ENCODE data around the gene RFWD3. TPM values are rescaled to one million over a fixed set of nuclear protein-coding genes. Genes with fewer than 3 reads are reported as not detected.

The RFWD3 gene
- total and polyA plus RNA-seq, 2 of the 8 experiments (the other 6 are each of a cell fraction or from before 2014, with no cell fraction given) = 67.1 to 114 TPM

GRCh38 chr16:74583926-74584666 is 82.6 kb downstream of the RFWD3 start:
- no peak overlapping the region for H3K18ac ChIP-seq (ENCODE audit: extremely low read depth, low read length)
- H3K27me3 ChIP-seq (replicated peaks in 1 of 4; ENCODE audit: control insufficient read depth in 3 of 4, extremely low read depth in 1 of 4, insufficient read depth in 3 of 4, low read length in 3 of 4) = no peaks in the 10 kb centered on the region
- no peak for FAIRE-seq
- no peak overlapping the region for H4K91ac ChIP-seq (replicated peaks; ENCODE audit: insufficient read length, low read length)
- peaks cover 2 to 8% of the 10 kb centered on the region in 2 experiments for H4K20me1 ChIP-seq (replicated peaks in 1 of 2; ENCODE audit: control insufficient read depth in 1 of 2, insufficient read depth in 2 of 2, low read length in 2 of 2)
- H2BK12ac ChIP-seq (ENCODE audit: low read depth, low read length) = no peak overlapping the region
- no peak overlapping the region for H2BK20ac ChIP-seq (ENCODE audit: low read length)
- H3K9me3 ChIP-seq (ENCODE audit: insufficient read depth in 2 of 2, low read depth in 1 of 2, low read length in 1 of 2) = no peaks in the 10 kb centered on the region
- H2BK15ac ChIP-seq (ENCODE audit: low read length) = no peak overlapping the region
- H4K5ac ChIP-seq (ENCODE audit: insufficient read length, low read depth, low read length) = no peak overlapping the region
- no peak overlapping the region for H3K4ac ChIP-seq (replicated peaks; ENCODE audit: insufficient read length, low read depth, low read length)
- H3K79me1 ChIP-seq (ENCODE audit: low read depth, low read length) = peaks cover 6% of the 10 kb centered on the region
- no peak overlapping the region for H3K56ac ChIP-seq (replicated peaks; ENCODE audit: insufficient read length, low read depth, low read length)
- no peak overlapping the region for H4K8ac ChIP-seq (ENCODE audit: extremely low read depth, insufficient read depth, low read length)
- TF ChIP-seq KDM4A (IDR thresholded peaks at IDR 0.05; ENCODE audit: low read depth, low read length, severe bottlenecking) = no peak
- no peak overlapping the region for H2BK120ac ChIP-seq (replicated peaks; ENCODE audit: low read depth, low read length)
- DNase-seq (ENCODE audit: low read depth in 1 of 2, low spot score in 2 of 2) = no peak
- no peaks in the 10 kb centered on the region for H3K23me2 ChIP-seq (ENCODE audit: low read depth, low read length)
- no peak overlapping the region for H2AFZ ChIP-seq (ENCODE audit: low read length)
- H3K14ac ChIP-seq (ENCODE audit: insufficient read length) = no peak overlapping the region
- no peak overlapping the region for H3K23ac ChIP-seq (ENCODE audit: insufficient read length)
- no peak overlapping the region for H3K4me2 ChIP-seq (ENCODE audit: insufficient read depth in 1 of 2, low read depth in 2 of 2, low read length in 2 of 2)
- H3K79me2 ChIP-seq (ENCODE audit: control insufficient read depth in 1 of 2, insufficient read depth in 2 of 2, low read length in 2 of 2) = peaks cover 12 to 95% of the 10 kb centered on the region in 2 experiments
- POLR2A ChIA-PET (ENCODE audit: partially characterized antibody) = interaction anchor here (1.7 to 1.8 kb wide), 2 partner anchors 16 to 23 kb away, joined by 4 read pairs; partner anchors contain the start of gene GLG1
- H3K4me1 ChIP-seq (replicated peaks in 1 of 4; ENCODE audit: control insufficient read depth in 3 of 4, insufficient read depth in 4 of 4, low read length in 3 of 4) = peaks cover 0 to 2% (median 0%) of the 10 kb centered on the region in 4 experiments; a peak in 1 of 7 replicates
- H3K9ac ChIP-seq (replicated peaks in 1 of 4; ENCODE audit: extremely low read depth in 1 of 4, low read depth in 3 of 4, low read length in 3 of 4) = no peak overlapping the region
- H2AK5ac ChIP-seq (ENCODE audit: low read depth, low read length) = no peak overlapping the region
- WGBS, 2 experiments (ENCODE audit: extremely low coverage in 1 of 2, insufficient coverage in 1 of 2, insufficient read length in 1 of 2, insufficient replicate concordance in 2 of 2, low coverage in 1 of 2, low lambda C conversion rate in 2 of 2, missing lambda C conversion rate in 1 of 2) = 87% methylated on average over 9 of the region's 9 CpGs; no CpG with 5 or more reads in 1 of the 2 experiments
- no peak overlapping the region for H3K4me3 ChIP-seq (ENCODE audit: extremely low read depth in 1 of 4, insufficient read depth in 2 of 4, low read depth in 3 of 4, low read length in 4 of 4)
- CTCF ChIA-PET (ENCODE audit: partially characterized antibody) = interaction anchor here (0.9 kb wide), 1 partner anchor 25 kb away, joined by 3 read pairs; no protein-coding TSS in a partner anchor
- H2BK5ac ChIP-seq (ENCODE audit: low read depth, low read length) = peak overlapping the region; percentile 35; the same call in 1 of the 2 replicates
- H3K27ac ChIP-seq (ENCODE audit: low read depth, low read length) = no peak overlapping the region
- H3K36me3 ChIP-seq (ENCODE audit: control insufficient read depth in 2 of 4, insufficient read depth in 4 of 4, low read length in 3 of 4) = no peaks in the 10 kb centered on the region

Measured in H1 (cell line).